ENCODE data around the gene PAIP2.

The PAIP2 gene

DNA sequence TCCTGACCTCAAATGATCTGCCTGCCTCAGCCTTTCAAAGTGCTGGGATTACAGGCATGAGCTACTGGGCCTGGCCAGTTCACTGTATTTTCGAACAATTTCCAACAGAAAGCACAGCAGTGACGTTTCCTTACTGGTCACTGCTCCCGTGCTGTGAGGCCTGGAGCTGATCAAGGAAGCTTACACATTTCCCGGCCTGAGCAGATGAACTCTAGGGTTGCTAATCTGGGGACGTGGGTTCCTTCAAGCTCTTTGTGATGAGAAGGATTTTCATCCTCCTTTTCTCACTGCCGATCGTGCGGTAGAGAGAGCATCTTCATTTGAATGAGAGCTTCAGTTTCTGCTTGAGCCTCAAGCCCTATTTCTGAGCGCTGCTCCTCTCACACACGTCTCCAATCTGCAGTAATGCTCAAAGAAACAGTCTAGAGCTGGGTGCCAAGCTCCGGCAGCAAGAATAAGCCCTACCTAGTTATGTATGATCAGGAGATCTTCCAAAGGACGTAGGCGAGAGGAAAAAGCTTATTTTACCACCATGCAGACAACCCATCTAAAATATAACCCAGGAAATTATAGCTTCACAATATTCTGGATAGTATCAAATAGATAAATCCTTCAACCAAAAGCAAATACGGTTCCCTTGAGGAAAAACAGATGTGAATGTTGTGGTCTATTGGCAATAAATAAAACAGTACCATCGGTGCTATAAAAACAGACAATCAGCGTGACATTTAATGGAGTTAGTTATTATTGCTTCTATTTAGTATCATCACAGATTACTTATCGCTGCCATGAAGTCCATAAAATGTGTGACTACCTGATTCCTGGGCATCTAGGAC lies 69.6 kb downstream of the PAIP2 start:
- TF ChIP-seq, protein P1, sequence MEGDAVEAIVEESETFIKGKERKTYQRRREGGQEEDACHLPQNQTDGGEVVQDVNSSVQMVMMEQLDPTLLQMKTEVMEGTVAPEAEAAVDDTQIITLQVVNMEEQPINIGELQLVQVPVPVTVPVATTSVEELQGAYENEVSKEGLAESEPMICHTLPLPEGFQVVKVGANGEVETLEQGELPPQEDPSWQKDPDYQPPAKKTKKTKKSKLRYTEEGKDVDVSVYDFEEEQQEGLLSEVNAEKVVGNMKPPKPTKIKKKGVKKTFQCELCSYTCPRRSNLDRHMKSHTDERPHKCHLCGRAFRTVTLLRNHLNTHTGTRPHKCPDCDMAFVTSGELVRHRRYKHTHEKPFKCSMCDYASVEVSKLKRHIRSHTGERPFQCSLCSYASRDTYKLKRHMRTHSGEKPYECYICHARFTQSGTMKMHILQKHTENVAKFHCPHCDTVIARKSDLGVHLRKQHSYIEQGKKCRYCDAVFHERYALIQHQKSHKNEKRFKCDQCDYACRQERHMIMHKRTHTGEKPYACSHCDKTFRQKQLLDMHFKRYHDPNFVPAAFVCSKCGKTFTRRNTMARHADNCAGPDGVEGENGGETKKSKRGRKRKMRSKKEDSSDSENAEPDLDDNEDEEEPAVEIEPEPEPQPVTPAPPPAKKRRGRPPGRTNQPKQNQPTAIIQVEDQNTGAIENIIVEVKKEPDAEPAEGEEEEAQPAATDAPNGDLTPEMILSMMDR (IDR thresholded peaks at IDR 0.05; ENCODE audit: low read depth, low read length): no peak
- no peak for DNase-seq
- no peak overlapping the region for H3K4me3 ChIP-seq (ENCODE audit: low read depth, low read length)
- no peaks in the 10 kb centered on the region for H3K9me3 ChIP-seq
- H3K27me3 ChIP-seq: no peaks in the 10 kb centered on the region
- no peaks in the 10 kb centered on the region; the same call in none of the 2 replicates for H3K36me3 ChIP-seq
- no peaks in the 10 kb centered on the region for H3K4me1 ChIP-seq

DNA sequence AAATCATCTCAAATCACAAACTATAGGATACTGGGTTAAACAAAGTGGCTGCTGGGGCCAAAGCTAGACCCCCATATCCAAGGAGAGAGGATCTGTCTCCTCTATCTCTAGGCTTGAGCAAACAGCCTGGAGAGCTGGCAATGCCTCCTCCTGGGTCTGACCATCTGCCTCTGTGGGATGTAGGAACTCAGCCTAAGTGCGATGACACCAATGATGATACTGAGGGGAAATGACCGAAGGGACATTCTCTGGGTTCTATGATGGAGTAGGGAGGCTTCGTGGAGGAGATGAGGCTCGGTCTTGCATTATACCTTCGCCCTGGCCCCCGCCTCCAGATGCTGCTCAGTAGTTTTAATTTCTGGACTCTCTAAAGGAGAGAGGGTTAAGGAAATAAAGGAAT lies 71.5 kb downstream of the PAIP2 start:
- DNase-seq: no peak
- Histone ChIP-seq H3K9me3 (no peaks in the 10 kb centered on the region), H3K27me3 (no peaks in the 10 kb centered on the region)

DNA sequence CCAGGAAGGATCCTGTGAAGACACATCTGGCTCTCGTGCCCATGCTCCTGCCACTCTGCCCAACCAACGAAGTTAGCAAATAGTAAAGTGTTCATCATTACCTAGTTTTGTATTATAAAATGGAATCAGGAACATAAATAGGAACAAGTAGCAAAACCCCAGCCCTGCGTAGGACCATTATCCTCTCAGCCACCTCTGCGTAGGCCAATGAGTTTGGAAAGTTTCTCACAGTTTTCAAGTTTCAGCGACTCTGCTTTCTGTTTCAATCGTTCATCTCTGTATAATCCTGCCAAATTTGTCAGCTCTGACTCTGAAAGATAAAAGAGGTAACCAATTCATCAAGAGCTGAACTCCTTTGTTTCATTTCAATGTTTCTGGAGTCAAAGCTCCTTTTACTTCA lies 72.3 kb downstream of the PAIP2 start:
- TF ChIP-seq, protein P1 (IDR thresholded peaks at IDR 0.05; ENCODE audit: low read depth, low read length): no peak
- Histone ChIP-seq H3K4me1 (no peaks in the 10 kb centered on the region), H3K4me3 (ENCODE audit: low read depth, low read length) (no peak overlapping the region), H3K27me3 (no peaks in the 10 kb centered on the region), H3K9me3 (no peaks in the 10 kb centered on the region), H3K36me3 (peaks cover 5% of the 10 kb centered on the region)
- no peak for DNase-seq

More for the DNA sequence above, 71.5 kb downstream of the PAIP2 start:
- Histone ChIP-seq H3K4me3 (ENCODE audit: low read depth, low read length) (no peak overlapping the region), H3K4me1 (no peaks in the 10 kb centered on the region), H3K36me3 (peaks cover 5% of the 10 kb centered on the region)
- TF ChIP-seq, protein P1 (IDR thresholded peaks at IDR 0.05; ENCODE audit: low read depth, low read length): no peak

DNA sequence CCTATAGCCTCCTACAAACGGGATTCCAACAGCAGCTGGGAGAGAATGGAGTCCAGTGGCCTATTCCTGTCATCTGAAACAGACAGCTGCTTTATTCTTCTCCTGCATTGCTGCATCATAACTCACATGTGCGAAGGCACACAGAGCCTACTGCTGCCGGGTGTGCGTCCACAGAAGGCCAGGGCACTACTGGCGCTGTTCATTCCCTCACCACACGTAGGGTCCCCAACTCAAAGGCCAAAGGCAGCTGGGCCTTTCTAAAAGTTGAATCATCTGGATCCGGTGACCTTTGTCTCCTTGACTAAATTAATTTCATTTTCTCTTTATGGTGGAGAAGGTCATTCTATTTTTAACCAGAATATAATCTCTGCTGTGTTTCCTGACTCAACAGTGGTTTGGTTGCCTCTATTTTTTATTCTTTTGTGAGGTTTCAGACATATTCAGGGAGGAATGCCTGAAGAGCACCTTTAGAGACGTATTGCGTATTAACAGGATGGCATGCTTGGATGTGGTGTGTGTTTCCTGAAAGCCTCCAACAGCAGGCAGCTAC lies 73.0 kb downstream of the PAIP2 start:
- no peak for DNase-seq
- TF ChIP-seq, protein P1 (IDR thresholded peaks at IDR 0.05; ENCODE audit: low read depth, low read length): no peak
- H3K4me3 ChIP-seq (ENCODE audit: low read depth, low read length): no peak overlapping the region
- no peaks in the 10 kb centered on the region for H3K9me3 ChIP-seq
- no peaks in the 10 kb centered on the region for H3K4me1 ChIP-seq
- H3K27me3 ChIP-seq: no peaks in the 10 kb centered on the region
- peaks cover 11% of the 10 kb centered on the region for H3K36me3 ChIP-seq

DNA sequence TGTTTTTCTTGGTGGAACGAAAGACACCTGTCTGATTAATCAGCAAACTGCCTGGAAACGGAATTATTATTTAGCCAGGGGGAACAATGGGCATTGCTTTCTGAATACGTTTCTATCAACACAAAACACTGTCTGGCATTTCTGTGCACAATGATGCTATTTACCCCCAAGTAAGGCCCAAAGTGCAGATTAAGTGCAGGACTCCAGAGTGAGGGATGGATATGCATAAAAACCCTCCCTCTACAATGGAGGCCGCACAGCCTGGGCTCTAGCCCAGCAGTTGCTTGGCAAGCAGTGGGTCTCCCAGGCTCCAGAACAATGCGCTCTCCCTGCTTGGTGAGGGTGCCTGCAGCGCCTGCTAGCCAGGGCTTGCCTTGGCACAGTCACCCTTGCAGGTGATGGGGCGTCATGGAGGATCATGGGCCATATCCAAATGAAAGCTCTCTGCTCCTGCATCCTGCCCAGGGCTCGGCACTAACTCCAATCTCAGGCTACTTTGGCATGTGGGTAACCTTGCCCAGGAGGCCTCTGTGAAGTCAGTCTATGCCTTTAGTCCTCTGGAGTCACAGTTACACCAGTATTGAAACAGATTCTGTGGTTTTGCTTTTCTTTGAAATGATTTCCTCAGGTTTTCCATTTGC lies 73.7 kb downstream of the PAIP2 start:
- peaks cover 16% of the 10 kb centered on the region for H3K36me3 ChIP-seq
- TF ChIP-seq, protein P1 (IDR thresholded peaks at IDR 0.05; ENCODE audit: low read depth, low read length): no peak
- H3K9me3 ChIP-seq: no peaks in the 10 kb centered on the region
- no peak for DNase-seq
- H3K4me3 ChIP-seq (ENCODE audit: low read depth, low read length): no peak overlapping the region
- no peaks in the 10 kb centered on the region for H3K4me1 ChIP-seq
- no peaks in the 10 kb centered on the region for H3K27me3 ChIP-seq

DNA sequence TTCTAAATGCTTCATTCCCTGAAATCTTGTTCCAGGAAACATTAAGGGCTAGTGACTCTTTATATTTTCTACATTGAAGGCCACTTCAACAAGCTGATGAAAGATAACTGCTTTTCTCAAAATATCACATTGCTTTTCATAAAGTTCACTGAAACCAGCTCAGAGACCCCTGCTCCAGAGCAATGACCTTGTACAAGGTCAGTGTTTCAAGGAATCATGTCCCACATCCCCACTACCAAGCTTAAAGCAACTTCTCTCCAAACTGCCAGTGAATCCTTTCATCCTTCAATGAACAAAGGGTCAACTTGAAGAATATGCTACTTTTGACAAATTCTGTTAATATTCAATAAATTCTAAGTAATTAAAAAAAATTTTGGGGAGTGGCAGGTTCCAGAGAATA lies 74.2 kb downstream of the PAIP2 start:
- TF ChIP-seq, protein P1 (IDR thresholded peaks at IDR 0.05; ENCODE audit: low read depth, low read length): no peak
- DNase-seq: no peak
- Histone ChIP-seq H3K9me3 (no peaks in the 10 kb centered on the region), H3K27me3 (no peaks in the 10 kb centered on the region), H3K4me3 (ENCODE audit: low read depth, low read length) (no peak overlapping the region), H3K36me3 (peaks cover 16% of the 10 kb centered on the region), H3K4me1 (no peaks in the 10 kb centered on the region)

Data from BE2C (cell line).